HepG2 (cell line): ENCODE data around the gene ITGAV. TPM values are rescaled to one million over a fixed set of nuclear protein-coding genes. Genes with fewer than 3 reads are reported as not detected.

Source experiments
- ATAC-seq: fragments of 200-7000 bp; cut with Tn5 transposase; 3 replicates; pipeline ENCODE4 v1.9.1; 2020; ENCODE audit warnings: mild to moderate bottlenecking, moderate library complexity
- BruUV-seq: library from RNA; stranded (reverse); fragments of 400-500 nt; replicated peaks from 2 replicates; lab custom pipeline; 2021; lab: Mats Ljungman, UMichigan
- CTCF ChIA-PET: fragments of 300-600 bp; formaldehyde crosslinking; extraction: SDS; loops from one replicate; lab custom pipeline; 2021; ENCODE audit warnings: low total read pairs, inconsistent platforms, low intra/inter-chr PET ratio; lab: Yijun Ruan, JAX
- POLR2A ChIA-PET: fragments of 350-600 bp; sonication (Branson Sonifier 250); formaldehyde crosslinking; loops from one replicate; lab custom pipeline; 2020; ENCODE audit warnings: antibody characterized with exemption, inconsistent platforms; lab: Yijun Ruan, JAX
- DNase-seq: peaks from one replicate; pipeline ENCODE4 v3.0.0-alpha.2; 2015; ENCODE audit warnings: low spot score
- FAIRE-seq: peaks from 3 replicates; lab custom pipeline; 2011; peaks lifted over from hg19 to GRCh38; lab: Jason Lieb, UNC
- H2AFZ ChIP-seq: one replicate; pipeline ENCODE4 v1.6.1; 2011; ENCODE audit warnings: low read length, inconsistent platforms
- H3K27ac ChIP-seq: fragments of 300-600 bp; 3 replicates; pipeline ENCODE4 v1.8.0; 2011; ENCODE audit warnings: mixed run types, mild to moderate bottlenecking, mixed read lengths, low read length, inconsistent platforms; ENCODE audit not compliant: insufficient read depth; ENCODE audit errors: extremely low read length
- H3K27me3 ChIP-seq, 2 experiments: fragments of 200-600 bp in 1 of 2; 2 replicates in 1 of 2; 3 replicates in 1 of 2; pipeline versions ENCODE4 v1.6.0 to v1.8.0; 2011; ENCODE audit warnings: low read length in 2 of 2, mild to moderate bottlenecking in 2 of 2, moderate library complexity in 2 of 2, inconsistent platforms in 1 of 2; ENCODE audit not compliant: insufficient read depth in 2 of 2, control insufficient read depth in 1 of 2
- H3K36me3 ChIP-seq, 2 experiments: fragments of 200-600 bp in 1 of 2; replicated peaks in 1 of 2; 2 replicates in 1 of 2; 3 replicates in 1 of 2; pipeline versions ENCODE4 v1.5.1 to v1.8.0; 2011; ENCODE audit warnings: low read length in 2 of 2, inconsistent platforms in 1 of 2; ENCODE audit not compliant: insufficient read depth in 2 of 2, control insufficient read depth in 1 of 2
- H3K4me1 ChIP-seq: 2 replicates; pipeline ENCODE4 v1.5.1; 2012; ENCODE audit warnings: low read length, inconsistent platforms; ENCODE audit not compliant: insufficient read depth
- H3K4me2 ChIP-seq: 2 replicates; pipeline ENCODE4 v1.6.0; 2011; ENCODE audit warnings: low read depth, low read length, inconsistent platforms
- H3K4me3 ChIP-seq, 3 experiments: fragments of 200-600 bp in 1 of 3; sonication (generic), shearing (Covaris generic) in 1 of 3; replicated peaks in 1 of 3; 2 replicates each; pipeline ENCODE4 v1.5.1; 2011 to 2016; ENCODE audit warnings: low read length in 3 of 3, inconsistent platforms in 2 of 3, low read depth in 2 of 3, mild to moderate bottlenecking in 2 of 3, control low read depth in 1 of 3, mixed read lengths in 1 of 3; ENCODE audit not compliant: insufficient read depth in 1 of 3
- H3K79me2 ChIP-seq: one replicate; pipeline ENCODE4 v1.6.1; 2011; ENCODE audit warnings: low read length, inconsistent platforms; ENCODE audit not compliant: insufficient read depth
- H3K9ac ChIP-seq: 2 replicates; pipeline ENCODE4 v1.6.0; 2011; ENCODE audit warnings: mild to moderate bottlenecking, low read depth, low read length, inconsistent platforms; ENCODE audit not compliant: insufficient read depth
- H3K9me3 ChIP-seq: 2 replicates; pipeline ENCODE4 v1.5.1; 2012; ENCODE audit warnings: mild to moderate bottlenecking, low read length
- H4K20me1 ChIP-seq: 2 replicates; pipeline ENCODE4 v1.6.0; 2011; ENCODE audit warnings: inconsistent platforms, mild to moderate bottlenecking, low read length, moderate library complexity; ENCODE audit not compliant: insufficient read depth
- CENPX ChIP-seq: sonication (generic); formaldehyde crosslinking; IDR thresholded peaks from 2 replicates; pipeline ENCODE4 v1.9.0; 2021; ENCODE audit warnings: mild to moderate bottlenecking, missing genetic modification reagents, moderate library complexity
- FOXK2 ChIP-seq: fragments of 450-650 bp; IDR thresholded peaks from 2 replicates; pipeline ENCODE4 v1.6.1; 2016
- FUBP1 ChIP-seq: sonication (generic); formaldehyde crosslinking; IDR thresholded peaks from 2 replicates; pipeline ENCODE4 v1.5.1; 2020; ENCODE audit warnings: missing genetic modification reagents, mild to moderate bottlenecking, borderline replicate concordance
- HES4 ChIP-seq: sonication (generic); formaldehyde crosslinking; IDR thresholded peaks from 2 replicates; pipeline ENCODE4 v1.9.0; 2021; ENCODE audit warnings: mild to moderate bottlenecking, missing genetic modification reagents, borderline replicate concordance
- JUND ChIP-seq: sonication (generic); formaldehyde crosslinking; IDR thresholded peaks from 2 replicates; pipeline ENCODE4 v1.8.0; 2022; ENCODE audit warnings: mild to moderate bottlenecking, missing genetic modification reagents
- NR0B2 ChIP-seq: sonication (generic); formaldehyde crosslinking; IDR thresholded peaks from 2 replicates; pipeline ENCODE4 v1.4.0; 2020; ENCODE audit warnings: mild to moderate bottlenecking, missing genetic modification reagents
- PRDM4 ChIP-seq: sonication (generic); formaldehyde crosslinking; IDR thresholded peaks from 2 replicates; pipeline ENCODE4 v1.9.0; 2021; ENCODE audit warnings: missing genetic modification reagents, borderline replicate concordance
- SKIL ChIP-seq: sonication (generic); formaldehyde crosslinking; IDR thresholded peaks from 2 replicates; pipeline ENCODE4 v1.8.0; 2022; ENCODE audit warnings: missing genetic modification reagents, mild to moderate bottlenecking, moderate library complexity, borderline replicate concordance
- SP2 ChIP-seq: sonication (generic); formaldehyde crosslinking; IDR thresholded peaks from 2 replicates; pipeline ENCODE4 v1.5.1; 2020; ENCODE audit warnings: mild to moderate bottlenecking, missing genetic modification reagents
- TRIM24 ChIP-seq: sonication (generic); formaldehyde crosslinking; IDR thresholded peaks from 2 replicates; pipeline ENCODE4 v1.8.0; 2022; ENCODE audit warnings: mild to moderate bottlenecking, missing genetic modification reagents
- ZBTB8A ChIP-seq: sonication (generic); formaldehyde crosslinking; IDR thresholded peaks from 2 replicates; pipeline ENCODE4 v1.4.0; 2020; ENCODE audit warnings: mild to moderate bottlenecking, low read depth, missing genetic modification reagents, borderline replicate concordance
- ZFP62 ChIP-seq: sonication (generic); formaldehyde crosslinking; IDR thresholded peaks from 2 replicates; pipeline ENCODE4 v1.4.0; 2020; ENCODE audit warnings: missing genetic modification reagents
- ZFP90 ChIP-seq: sonication (generic); formaldehyde crosslinking; IDR thresholded peaks from 2 replicates; pipeline ENCODE4 v1.8.0; 2022; ENCODE audit warnings: missing genetic modification reagents, mild to moderate bottlenecking, inconsistent platforms, borderline replicate concordance
- ZFYVE20 ChIP-seq: sonication (generic); formaldehyde crosslinking; IDR thresholded peaks from 2 replicates; pipeline ENCODE4 v1.8.0; 2023; ENCODE audit warnings: low read depth, mild to moderate bottlenecking, moderate library complexity, missing genetic modification reagents, borderline replicate concordance
- ZNF207 ChIP-seq: fragments of 450-650 bp; IDR thresholded peaks from 2 replicates; pipeline ENCODE4 v1.6.1; 2016; ENCODE audit warnings: antibody characterized with exemption, borderline replicate concordance
- ZNF264 ChIP-seq: sonication (generic); formaldehyde crosslinking; IDR thresholded peaks from 2 replicates; pipeline ENCODE4 v1.4.0; 2020; ENCODE audit warnings: missing genetic modification reagents
- ZNF460 ChIP-seq: sonication (generic); formaldehyde crosslinking; IDR thresholded peaks from 2 replicates; pipeline ENCODE4 v1.5.1; 2020; ENCODE audit warnings: missing genetic modification reagents, mild to moderate bottlenecking, borderline replicate concordance
- ZNF562 ChIP-seq: sonication (generic); formaldehyde crosslinking; IDR thresholded peaks from 2 replicates; pipeline ENCODE4 v1.8.0; 2022; ENCODE audit warnings: missing genetic modification reagents, borderline replicate concordance
- ZNF670 ChIP-seq: sonication (generic); formaldehyde crosslinking; IDR thresholded peaks from 2 replicates; pipeline ENCODE4 v1.8.0; 2022; ENCODE audit warnings: mild to moderate bottlenecking, missing genetic modification reagents, borderline replicate concordance
- WGBS: methylation state at CpG from one replicate; pipeline ENCODE4 v1.1.6; 2017; ENCODE audit warnings: low lambda C conversion rate; 5-methylcytosine and 5-hydroxymethylcytosine counted together
- in situ Hi-C: cut with HindIII; loops from 2 replicates; pipeline ENCODE4 v1.10.0; 2017; ENCODE audit warnings: low pct_unique_long_range_greater_than_20kb; ENCODE audit not compliant: extremely low pct_ligation_motif_present
- intact Hi-C: fragments of 100-400 bp; cut with micrococcal nuclease; formaldehyde crosslinking; loops from one replicate; pipeline ENCODE4 v1.10.0; 2022; ENCODE audit not compliant: unreplicated experiment
- polyA plus RNA-seq, 8 experiments: library from polyadenylated mRNA; depleted of rRNA in 3 of 8; stranded (reverse) in 7 of 8; unstranded in 1 of 8; fragments of >200 nt; fragmentation: Illumina TruSeq in 4 of 8; extraction: Trizol in 4 of 8; gene quantifications; 2 replicates each; pipeline versions ENCODE4 v1.2.1 to v1.2.3, GENCODE V29; 2011 to 2016; ENCODE audit warnings: low read depth in 4 of 8, missing spikeins in 1 of 8, mixed read lengths in 1 of 8; ENCODE audit not compliant: insufficient read depth in 1 of 8
- total RNA-seq, 5 experiments: library from RNA; depleted of rRNA; stranded (reverse); fragments of >200 nt; fragmentation: Illumina TruSeq; extraction: Trizol; gene quantifications; 2 replicates each; pipeline ENCODE4 v1.2.3, GENCODE V29; 2016; ENCODE audit warnings: low read depth in 1 of 5

The ITGAV gene
- total and polyA plus RNA-seq, 2 of the 13 experiments (the other 11 are each of a cell fraction or from before 2014, with no cell fraction given) = 59.1 to 60.4 TPM

- Histone ChIP-seq H4K20me1 (no peaks in the 10 kb centered on the region), H2AFZ (no peak overlapping the region), H3K27me3 (no peaks in the 10 kb centered on the region), H3K9ac (no peak overlapping the region), H3K27ac (no peak overlapping the region), H3K4me1 (peaks cover 42% of the 10 kb centered on the region), H3K79me2 (no peaks in the 10 kb centered on the region), H3K4me3 (no peak overlapping the region), H3K4me2 (no peak overlapping the region), H3K9me3 (no peaks in the 10 kb centered on the region), H3K36me3 (no peaks in the 10 kb centered on the region)
- FAIRE-seq (no peak), DNase-seq (no peak), ATAC-seq (no peak)
- in situ Hi-C loops (no loop called here), intact Hi-C loops (no loop called here)
- TF ChIP-seq ZBTB8A (CRISPR knock-in tag) (no peak), FOXK2 (no peak), ZNF562 (CRISPR knock-in tag) (no peak), PRDM4 (CRISPR knock-in tag) (no peak), ZFP62 (CRISPR knock-in tag) (no peak), SP2 (CRISPR knock-in tag) (no peak), ZFP90 (CRISPR knock-in tag) (no peak), SKIL (CRISPR knock-in tag) (no peak), JUND (CRISPR knock-in tag) (no peak), ZNF670 (no peak), HES4 (CRISPR knock-in tag) (no peak), NR0B2 (no peak), ZNF207 (no peak), FUBP1 (CRISPR knock-in tag) (no peak), TRIM24 (no peak), ZNF460 (CRISPR knock-in tag) (no peak), ZNF264 (CRISPR knock-in tag) (no peak), CENPX (CRISPR knock-in tag) (no peak), ZFYVE20 (CRISPR knock-in tag) (no peak)
- no TSS peak for BruUV-seq
- ChIA-PET CTCF (no interaction called here), POLR2A (interaction anchor here (1.8 kb wide), 1 partner anchor 17 kb away, joined by 5 read pairs; the partner anchor contains the start of gene ITGAV)
- WGBS = over 99% methylated on average over 5 of the region's 5 CpGs
Measured at GRCh38 chr2:186572705-186573104, 17.2 kb upstream of the ITGAV start.
